Cardiac fibroblast (primary cell): Measurements from ENCODE around the gene PRKAG3.

ENCODE experiments used
- DNase-seq, 2 donors: peaks; one replicate each; pipeline versions ENCODE4 v3.0.0 to v3.0.0-alpha.2; 2010; ENCODE audit warnings: low read depth in 2 of 2
- H3K4me3 ChIP-seq, 2 donors: replicated peaks in 1 of 2; 1 replicate in 1 of 2; 2 replicates in 1 of 2; pipeline ENCODE4 v1.5.1; 2011; ENCODE audit warnings: low read depth in 2 of 2, low read length in 2 of 2, mild to moderate bottlenecking in 2 of 2, moderate library complexity in 1 of 2
- CTCF ChIP-seq: IDR thresholded peaks from one replicate; pipeline ENCODE4 v1.5.1; 2011; ENCODE audit warnings: low read depth, mild to moderate bottlenecking, low read length, inconsistent platforms

The PRKAG3 gene

GRCh38 chr2:218877891-218878290, 46.3 kb upstream of the PRKAG3 start:
- no peak for TF ChIP-seq CTCF
- no peak for DNase-seq
- no peak overlapping the region for H3K4me3 ChIP-seq

- no peak for TF ChIP-seq CTCF
- no peak overlapping the region for H3K4me3 ChIP-seq
- DNase-seq, result no peak
Observed at GRCh38 chr2:218877331-218877730, 45.7 kb upstream of the PRKAG3 start.

GRCh38 chr2:218876562-218877219, 45.1 kb upstream of the PRKAG3 start:
- peak; percentile 73 to 78 for DNase-seq
- TF ChIP-seq CTCF, result peak; percentile 97
- no peak overlapping the region for H3K4me3 ChIP-seq

GRCh38 chr2:218875692-218876246, 44.2 kb upstream of the PRKAG3 start:
- no peak for DNase-seq
- H3K4me3 ChIP-seq, result no peak overlapping the region
- TF ChIP-seq CTCF, result no peak

GRCh38 chr2:218873359-218874194, 42.0 kb upstream of the PRKAG3 start:
- TF ChIP-seq CTCF, result no peak
- no peak overlapping the region for H3K4me3 ChIP-seq
- no peak for DNase-seq

- H3K4me3 ChIP-seq, result no peak overlapping the region
- TF ChIP-seq CTCF, result no peak
- no peak for DNase-seq
Observed at GRCh38 chr2:218872645-218873358, 41.2 kb upstream of the PRKAG3 start.
